GM23248 (cell line): ENCODE measurements around the gene RERE.

ENCODE experiments used
- EZH2 ChIP-seq: fragments of 200-600 bp; sonication (generic); IDR thresholded peaks from 2 replicates; pipeline ENCODE4 v1.6.1; 2018; ENCODE audit warnings: antibody characterized with exemption, mild to moderate bottlenecking; ENCODE audit not compliant: insufficient read depth, poor library complexity, severe bottlenecking
- EZH2phosphoT487 ChIP-seq: fragments of 200-600 bp; sonication (generic); IDR thresholded peaks from 2 replicates; pipeline ENCODE4 v1.6.1; 2018; ENCODE audit warnings: antibody characterized with exemption, moderate library complexity, mild to moderate bottlenecking, low read depth; ENCODE audit not compliant: insufficient read depth

- TF ChIP-seq EZH2 (no peak), EZH2phosphoT487 (no peak)
Measured at GRCh38 chr1:8537991-8538390, 279.4 kb downstream of the RERE start.
